NCI-H1092 treated with DMSO at 0.1 percent for 48 hours (cell line): ENCODE measurements around the gene RXFP3.

Experiments used
- DNase-seq: peaks from one replicate; lab custom pipeline; 2025; lab: John Stamatoyannopoulos, UW

RXFP3 gene

DNA sequence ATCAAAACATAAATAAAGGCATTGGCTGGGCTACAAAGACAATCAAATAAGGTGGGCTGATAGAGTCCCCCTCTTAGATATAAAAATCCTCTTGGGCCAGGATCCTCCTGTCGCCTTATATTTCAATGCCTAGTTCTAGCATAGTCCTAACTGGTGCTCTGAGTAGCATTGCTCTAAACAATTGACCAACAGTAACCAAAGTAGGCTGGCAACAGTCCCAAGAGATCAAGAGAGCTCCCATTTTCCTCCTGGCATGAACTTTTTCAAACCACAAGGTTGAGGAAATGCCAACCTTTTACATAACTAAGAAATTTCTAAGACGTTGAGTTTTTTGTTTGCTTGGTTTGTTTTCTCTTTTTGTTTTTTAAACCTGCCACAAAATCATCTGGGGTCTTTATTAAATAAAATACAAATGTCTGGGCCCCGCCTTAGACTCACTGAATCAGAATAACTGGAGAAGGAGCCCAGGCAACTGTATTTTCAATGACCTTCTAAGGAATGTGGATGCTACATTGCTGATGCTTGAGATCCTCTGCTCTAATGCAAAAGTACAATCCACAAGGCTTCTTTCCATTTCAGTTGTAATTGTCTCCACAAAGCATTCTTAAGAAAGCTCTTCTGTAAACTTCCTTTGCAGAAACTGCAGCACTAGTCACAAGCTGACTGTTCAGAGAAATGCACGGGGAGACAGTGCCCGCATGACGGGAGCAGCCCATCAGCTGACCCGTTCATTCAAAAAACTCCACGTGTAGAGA is 45.4 kb downstream of the RXFP3 start:
- DNase-seq: no peak

- DNase-seq: no peak
Measured at GRCh38 chr5:33984178-33984577, 48.0 kb downstream of the RXFP3 start.

GRCh38 chr5:33984671-33985124 is 48.5 kb downstream of the RXFP3 start, which contains the start of gene SLC45A2:
SLC45A2 (minus strand) TSS chr5:33984693; CDS start chr5:33984583, 110 bp downstream.
- DNase-seq: no peak

DNA sequence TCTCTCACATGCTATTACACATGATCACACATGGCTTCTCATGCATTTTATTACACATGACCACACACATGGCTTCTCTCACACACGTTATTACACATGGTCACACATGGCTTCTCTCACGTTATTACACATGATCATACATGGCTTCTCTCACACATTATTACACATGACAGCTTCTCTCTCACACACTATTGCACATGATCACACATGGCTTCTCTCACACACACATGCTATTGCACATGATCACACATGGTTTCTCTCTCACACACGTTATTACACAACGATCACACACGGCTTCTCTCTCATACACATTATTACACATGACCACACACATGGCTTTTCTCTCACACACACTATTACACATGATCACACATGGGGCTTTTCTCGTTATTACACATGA is 49.3 kb downstream of the RXFP3 start:
- DNase-seq: no peak
